Suprapubic skin (tissue), 4 donors: ENCODE results near the gene MAP6.
A peak's percentile ranks its signal among the peaks of the same experiment; 100 is the strongest.

ENCODE experiments used
- CTCF ChIP-seq, 2 donors: fragments of 200-600 bp in 1 of 2; fragments of 450-650 bp in 1 of 2; sonication (generic) in 1 of 2; IDR thresholded peaks; one replicate each; pipeline ENCODE4 v1.5.1; 2016 to 2019; ENCODE audit warnings: antibody characterized with exemption in 2 of 2, mild to moderate bottlenecking in 1 of 2, moderate library complexity in 1 of 2
- EP300 ChIP-seq: sonication (generic); formaldehyde crosslinking; IDR thresholded peaks from one replicate; pipeline ENCODE4 v1.6.1; 2017; ENCODE audit warnings: antibody characterized with exemption
- POLR2A ChIP-seq, 2 donors: fragments of 450-650 bp; IDR thresholded peaks; one replicate each; pipeline ENCODE4 v1.6.1; 2017; ENCODE audit warnings: antibody characterized with exemption in 2 of 2, mild to moderate bottlenecking in 2 of 2, moderate library complexity in 2 of 2
- POLR2AphosphoS5 ChIP-seq, 3 donors: sonication (generic); formaldehyde crosslinking; IDR thresholded peaks; one replicate each; pipeline ENCODE4 v1.6.1; 2017; ENCODE audit warnings: antibody characterized with exemption in 3 of 3

DNA sequence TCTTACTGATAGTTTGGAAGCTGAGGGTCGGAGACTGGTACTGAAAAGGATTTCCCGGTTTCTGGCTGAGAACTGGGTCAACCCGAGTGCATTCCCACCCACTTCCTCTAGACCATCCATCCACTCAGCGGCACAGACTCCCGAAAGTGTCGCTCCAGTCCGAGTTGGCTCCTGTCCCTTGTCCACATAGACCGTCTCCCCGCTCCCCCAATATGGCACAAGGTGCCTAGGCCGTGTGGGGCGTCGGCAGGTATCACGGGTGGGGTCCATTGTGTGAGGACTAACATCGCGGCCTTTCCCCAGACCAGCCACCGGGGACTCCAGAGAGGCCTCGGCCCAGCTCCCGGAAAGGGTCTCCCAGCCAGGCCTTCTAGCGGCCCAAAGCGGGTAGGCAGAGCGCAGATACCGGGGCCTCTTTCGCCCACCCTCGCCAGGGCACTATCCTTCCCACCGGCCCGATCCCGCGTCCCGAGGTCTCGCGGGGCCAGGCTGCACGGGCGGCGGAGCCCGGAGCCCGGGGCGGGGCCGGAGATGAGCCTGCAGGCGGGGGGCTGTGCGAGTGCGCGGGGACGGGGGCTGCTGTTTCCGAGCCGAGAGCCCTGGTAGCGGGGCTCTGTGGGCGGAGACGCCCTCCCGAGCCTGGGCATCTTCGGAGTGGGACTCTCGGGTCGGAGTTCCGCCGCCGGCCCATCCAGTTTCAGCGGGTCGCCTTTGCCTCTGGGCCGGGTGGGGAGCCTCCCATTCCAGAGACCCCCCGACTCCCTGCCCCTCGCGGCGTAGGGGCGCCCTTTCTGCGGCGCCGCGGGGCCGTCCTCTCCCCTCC lies 85.7 kb downstream of the MAP6 start:
- peak in 1 of 3 donors; percentile 22 for TF ChIP-seq POLR2AphosphoS5 (IDR thresholded peaks at IDR 0.05)
- peak; percentile 36 for TF ChIP-seq CTCF (IDR thresholded peaks at IDR 0.05)
- TF ChIP-seq POLR2A (IDR thresholded peaks at IDR 0.05) = peak in 1 of 2 donors; percentile 12
- no peak for TF ChIP-seq EP300
